Activated CD4-positive, CD25-positive, alpha-beta regulatory T cell treated with anti-CD3 and anti-CD28 coated beads, Interleukin-2, amount 50 U/mL, for 16 hours (primary cell): Measurements from ENCODE around the gene DHX34.

ENCODE experiments used
- DNase-seq: peaks from one replicate; pipeline ENCODE4 v3.0.0-alpha.2; 2020; ENCODE audit warnings: low read depth, low spot score

The DHX34 gene

DNA sequence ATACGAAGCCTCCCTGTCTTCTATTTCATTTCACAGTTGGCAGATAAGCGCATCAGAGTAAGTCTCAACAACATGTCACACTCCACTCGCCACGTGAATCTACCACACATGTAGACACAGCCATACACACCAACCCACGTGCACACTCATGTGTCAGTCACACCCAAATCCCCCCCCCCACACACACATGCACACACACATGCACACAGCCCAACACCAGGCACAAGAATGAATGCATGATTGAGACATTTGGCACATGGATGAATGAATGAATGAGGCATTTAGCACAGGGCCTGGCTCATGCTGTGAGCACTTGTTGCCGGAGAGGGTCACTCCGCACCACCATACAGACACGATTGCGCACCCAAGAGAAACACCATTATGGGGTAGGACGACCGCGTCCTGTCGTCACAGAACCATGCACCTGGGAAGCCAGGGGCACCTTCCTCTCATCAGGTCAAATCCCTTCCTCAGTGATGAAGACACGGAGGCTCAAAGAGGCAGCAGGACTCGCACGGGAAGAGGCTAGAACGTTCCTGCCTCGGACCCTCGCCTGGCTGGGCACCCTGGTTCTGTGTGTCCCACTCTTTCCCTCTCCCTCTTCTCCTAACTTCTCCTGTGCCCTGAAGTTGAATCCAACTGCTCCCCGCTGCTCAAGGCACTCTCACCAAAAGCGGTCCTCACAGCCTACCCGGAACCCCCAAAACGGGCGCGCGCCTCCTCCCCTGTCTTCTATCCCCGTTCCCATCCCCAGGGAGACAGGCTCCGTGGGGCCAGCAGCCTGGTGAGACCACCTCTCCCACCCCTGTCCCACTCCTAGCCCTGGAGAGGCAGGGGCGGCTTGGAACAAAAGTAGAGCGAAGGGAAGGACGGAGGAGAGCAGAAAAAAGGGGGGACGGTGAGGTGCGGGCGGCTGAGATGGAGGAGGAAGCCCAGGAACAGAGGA is 68.9 kb downstream of the DHX34 start:
- no peak for DNase-seq

DNA sequence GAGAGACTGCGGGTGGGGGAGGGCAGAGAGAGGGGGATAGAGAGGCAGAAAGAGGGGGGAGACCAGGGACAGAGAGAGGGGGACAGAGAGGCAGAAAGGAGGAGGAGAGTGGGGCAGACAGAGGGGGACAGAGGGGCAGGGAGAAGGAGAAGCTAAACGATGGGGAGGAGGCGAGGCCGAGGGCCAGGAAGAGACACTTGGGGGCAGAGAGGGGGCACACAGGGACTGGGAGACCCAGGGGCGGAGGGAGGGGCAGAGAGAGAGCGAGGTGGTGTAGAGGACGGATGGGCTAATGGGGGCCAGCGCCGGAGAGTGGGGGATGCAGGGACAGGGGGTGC is 69.5 kb downstream of the DHX34 start:
- DNase-seq, result no peak

DNA sequence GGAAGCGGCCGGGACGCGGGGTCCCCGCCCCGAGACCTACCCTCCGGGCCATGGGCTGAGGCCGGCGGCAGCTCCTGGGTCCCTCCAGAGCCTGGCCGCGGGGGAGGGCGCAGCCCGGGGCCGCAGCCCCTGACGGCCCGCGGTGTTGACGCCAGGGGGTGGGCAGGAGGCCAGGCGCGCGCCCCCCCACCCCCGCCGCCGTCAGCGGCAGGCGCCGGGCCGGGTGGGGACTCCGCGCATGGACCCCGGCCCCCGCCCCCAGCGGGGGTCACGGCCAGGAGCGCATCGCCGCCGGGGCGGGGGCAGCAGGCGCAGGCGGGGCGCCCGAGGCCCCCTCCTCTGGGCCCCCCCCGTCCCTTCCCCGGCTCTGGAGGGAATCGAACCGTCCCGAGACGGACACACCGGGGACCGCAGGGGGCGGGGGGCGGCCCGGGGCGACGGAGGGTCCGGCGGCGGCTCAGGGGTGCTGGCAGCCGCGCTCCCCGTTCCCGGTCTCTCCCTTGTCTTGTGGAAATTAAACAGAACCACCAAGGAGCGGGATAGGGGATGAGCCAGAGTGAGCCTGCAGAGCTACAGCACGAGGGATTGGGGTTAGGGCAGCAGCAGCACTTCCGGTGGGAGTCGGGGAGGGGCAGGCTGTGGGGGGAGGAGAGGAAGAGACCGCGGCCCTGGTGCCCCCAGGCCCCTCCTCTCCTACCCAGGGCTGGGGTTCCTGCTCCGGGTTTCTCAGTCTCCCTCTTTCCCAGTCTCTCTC is 70.1 kb downstream of the DHX34 start, which contains the start of gene MEIS3:
TSS of gene MEIS3 (minus strand) at position 498 of the 754 bp plus-strand sequence. CDS start at position 52, 446 bp downstream.
- DNase-seq, result no peak

DNA sequence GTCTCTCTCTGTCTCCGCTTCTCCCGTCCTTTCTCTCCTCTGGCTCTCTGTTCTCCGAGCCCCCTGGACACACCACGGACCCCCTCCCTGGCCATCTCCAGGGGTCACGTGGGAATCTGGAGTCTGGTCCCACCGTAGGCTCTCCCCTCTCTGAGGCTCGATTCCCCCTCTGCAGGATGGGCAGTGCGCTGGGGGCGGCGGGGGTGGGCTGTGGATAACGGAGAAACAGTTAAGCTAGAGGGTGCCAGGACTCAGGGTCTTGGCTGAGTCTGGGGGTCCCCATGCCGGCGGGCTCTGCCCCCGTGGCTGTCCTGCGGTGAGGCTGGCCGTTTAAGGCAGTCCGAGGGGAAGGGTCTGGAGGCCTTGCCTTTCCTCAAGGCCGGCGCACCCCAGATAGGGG is 70.7 kb downstream of the DHX34 start:
- no peak for DNase-seq

DNA sequence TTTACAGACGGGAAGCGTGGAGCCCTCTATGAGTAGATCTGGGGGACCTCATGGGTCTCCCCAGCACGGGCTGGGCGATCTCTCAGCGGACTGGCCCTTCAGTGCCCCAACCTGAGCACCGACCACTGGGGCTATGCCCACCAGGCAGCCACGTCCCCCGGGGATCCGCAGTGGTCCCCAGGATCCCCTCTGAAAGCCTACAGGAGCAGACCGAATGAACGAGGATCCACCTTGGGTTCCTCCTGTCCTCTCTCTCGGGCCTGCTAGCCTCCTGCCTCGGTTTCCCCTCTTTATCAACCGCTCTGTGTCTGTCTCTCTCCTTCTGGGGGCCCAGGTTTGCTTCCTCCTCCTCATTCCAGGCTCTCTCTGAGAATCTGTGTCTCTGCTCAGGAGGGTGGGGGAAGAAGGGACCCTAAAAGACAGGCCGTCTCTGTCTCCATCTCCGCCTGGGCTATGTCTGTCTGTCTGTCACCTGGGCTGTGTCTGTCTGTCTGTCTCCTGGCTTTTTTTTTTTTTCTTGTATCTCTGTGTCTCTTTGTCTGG is 72.2 kb downstream of the DHX34 start:
- no peak for DNase-seq

DNA sequence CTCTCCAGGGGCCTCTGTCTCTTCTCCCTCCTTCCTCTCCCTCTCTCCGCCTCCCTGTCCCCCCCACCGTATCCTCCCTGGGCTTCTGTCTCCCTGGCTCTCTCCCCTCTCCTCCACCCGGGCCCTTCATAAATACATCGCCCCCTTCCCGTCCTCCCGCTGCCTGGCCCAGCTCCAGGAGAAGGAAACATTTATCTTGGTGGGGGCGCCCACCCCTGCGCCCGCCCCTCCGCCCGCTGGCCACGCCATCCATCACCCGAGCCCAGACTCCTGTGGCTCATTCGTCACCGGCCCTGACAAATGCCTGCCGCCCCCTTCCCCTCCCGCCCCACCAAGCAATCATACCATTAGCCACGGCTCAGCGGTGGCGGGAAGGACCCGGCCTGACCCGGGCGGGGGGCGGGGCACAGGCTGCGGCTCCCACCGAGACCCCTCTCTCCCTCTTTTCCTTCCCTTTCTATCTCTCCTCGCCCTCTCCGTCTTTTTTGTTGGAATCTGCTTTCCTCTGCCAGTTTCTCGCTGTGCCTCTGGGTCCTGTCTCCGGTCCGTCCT is 72.8 kb downstream of the DHX34 start:
- DNase-seq, result no peak

DNA sequence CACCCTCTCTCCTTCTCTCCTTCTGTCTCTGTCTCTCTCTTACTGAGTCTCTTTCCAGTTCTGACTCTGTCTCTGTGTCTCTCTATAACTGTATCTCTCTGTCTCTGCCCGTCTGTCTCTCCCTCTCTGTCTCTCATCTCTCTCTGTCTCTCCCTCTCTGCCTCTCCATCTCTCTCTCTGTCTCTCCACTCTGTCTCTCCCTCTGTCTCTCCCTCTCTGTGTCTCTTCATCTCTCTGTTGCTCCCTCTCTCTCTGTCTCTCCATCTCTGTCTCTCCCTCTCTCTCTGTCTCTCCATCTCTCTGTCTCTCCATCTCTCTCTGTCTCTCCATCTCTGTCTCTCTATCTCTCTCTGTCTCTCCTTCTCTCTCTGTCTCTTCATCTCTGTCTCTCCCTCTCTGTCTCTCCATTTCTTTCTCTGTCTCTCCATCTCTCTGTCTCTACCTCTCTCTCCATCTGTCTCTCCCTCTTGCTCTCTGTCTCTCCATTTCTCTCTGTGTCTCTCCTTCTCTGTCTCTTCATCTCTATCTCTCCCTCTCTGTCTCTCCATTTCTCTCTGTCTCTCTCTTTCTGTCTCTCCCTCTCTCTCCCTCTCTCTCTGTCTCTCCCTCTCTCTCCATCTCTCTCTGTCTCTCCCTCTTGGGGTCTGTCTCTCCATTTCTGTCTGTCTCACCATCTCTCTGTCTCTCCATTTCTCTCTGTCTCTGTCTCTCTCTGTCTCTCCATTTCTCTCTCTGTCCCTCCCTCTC is 73.5 kb downstream of the DHX34 start:
- no peak for DNase-seq

DNA sequence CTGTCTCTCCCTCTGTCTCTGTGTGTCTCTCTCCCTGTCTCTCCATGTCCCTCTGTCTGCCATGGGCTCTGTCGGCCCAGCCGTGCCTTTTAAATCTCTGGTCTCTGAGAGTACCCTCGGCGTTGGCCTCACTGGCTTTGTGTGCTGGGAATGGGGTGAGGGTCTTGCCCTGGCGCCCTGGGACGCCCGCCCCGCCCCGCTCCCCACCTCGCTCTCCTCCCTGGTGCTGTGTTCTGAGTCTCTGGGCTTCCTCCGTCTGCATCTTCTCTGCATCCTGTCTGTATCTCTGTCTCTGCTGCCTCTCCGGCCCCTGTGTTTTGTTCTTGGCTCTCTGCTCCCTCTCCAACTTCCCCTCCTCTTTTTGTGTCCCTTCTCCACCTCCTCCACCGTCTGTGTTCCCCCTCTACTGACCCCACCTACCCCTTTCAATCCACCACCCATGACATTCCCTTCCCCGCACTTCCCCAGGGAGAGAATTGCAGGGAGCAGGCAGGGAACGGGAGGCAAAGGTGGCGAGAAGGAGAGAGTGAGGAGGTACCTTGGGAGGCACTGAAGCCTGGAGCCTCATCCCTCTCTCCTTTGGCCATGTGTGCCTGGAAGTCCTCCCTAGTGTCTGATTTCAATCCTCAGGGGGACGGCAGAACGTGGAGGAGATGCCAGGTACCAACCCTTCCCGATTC is 74.2 kb downstream of the DHX34 start:
- DNase-seq, result no peak

DNA sequence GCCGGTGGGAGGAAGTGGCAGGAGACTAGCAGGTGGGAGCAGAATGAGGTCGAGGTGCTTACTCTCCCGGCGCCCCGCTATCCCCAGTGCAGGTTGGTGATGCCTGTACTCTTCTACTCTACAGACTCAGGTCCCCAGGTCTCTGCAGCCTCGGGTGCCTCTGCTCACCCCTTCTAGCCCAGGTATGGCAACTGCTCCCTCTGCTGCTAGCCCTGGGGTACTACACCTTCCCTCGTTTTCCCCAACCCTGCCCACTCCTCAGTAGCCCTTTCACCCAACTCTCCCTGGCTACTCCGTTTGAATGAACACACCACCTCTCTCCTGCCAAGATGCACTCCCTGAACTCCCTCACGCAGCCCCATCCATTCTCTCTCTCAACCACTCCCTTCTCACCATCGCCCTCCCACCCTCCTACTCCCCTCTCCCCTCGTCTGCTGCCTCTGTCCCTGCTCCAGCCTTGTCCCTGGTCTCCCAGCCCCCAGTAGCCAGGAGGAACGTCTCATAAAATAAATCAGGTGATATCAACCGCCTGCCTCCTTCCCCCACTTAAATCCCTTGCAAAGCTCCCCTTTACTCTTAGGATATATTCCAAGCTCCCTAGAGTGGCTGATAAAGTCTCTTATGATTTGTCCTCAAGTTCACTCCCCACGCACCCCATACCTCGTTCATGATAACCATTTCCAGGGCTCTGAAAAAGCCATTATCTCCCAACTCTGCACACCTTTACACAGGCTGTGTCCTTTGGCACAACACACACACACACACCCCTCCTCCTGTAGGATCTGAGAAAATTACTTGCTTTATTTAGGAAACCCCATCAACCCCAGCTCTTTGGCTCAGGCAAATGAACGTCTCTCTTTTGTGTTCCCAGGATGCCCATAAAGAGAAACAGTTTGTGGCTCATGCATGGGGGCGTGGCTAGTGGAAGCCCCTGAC is 78.4 kb downstream of the DHX34 start:
- peak; percentile 50 for DNase-seq

DNA sequence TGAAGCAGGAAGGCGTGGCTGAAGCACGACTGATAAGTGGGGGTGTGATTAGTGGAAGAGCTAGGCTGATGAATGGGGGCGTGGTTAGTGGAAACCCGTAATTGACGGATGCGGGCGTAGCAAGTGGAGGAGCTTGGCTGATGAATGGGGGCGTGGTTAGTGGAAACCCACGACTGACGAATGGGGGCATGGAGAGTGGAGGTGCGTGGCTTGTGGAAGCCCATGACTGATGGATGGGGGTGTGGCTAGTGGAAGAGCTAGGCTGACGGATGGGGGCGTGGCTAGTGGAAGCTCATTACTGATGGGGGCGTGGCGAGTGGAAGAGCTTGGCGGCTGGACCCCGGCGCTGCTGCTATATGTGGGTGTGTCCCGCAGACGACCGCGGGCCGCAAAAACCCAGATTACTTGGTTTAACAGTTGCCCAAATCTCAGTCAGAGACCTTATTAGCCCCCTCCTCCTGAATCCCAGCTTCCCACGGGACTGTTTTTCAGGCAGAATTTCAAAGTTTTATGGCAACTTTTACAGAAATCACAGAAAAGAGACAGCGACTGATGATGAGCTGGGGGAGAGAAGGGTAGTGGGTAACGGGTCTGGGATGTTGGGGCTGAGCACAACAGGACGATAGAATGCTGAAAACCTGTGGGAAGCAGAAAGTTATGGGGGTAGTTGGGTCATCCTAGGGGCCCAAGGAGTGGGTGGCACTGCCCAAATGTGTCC is 79.2 kb downstream of the DHX34 start:
- DNase-seq, result peak; percentile 59

DNA sequence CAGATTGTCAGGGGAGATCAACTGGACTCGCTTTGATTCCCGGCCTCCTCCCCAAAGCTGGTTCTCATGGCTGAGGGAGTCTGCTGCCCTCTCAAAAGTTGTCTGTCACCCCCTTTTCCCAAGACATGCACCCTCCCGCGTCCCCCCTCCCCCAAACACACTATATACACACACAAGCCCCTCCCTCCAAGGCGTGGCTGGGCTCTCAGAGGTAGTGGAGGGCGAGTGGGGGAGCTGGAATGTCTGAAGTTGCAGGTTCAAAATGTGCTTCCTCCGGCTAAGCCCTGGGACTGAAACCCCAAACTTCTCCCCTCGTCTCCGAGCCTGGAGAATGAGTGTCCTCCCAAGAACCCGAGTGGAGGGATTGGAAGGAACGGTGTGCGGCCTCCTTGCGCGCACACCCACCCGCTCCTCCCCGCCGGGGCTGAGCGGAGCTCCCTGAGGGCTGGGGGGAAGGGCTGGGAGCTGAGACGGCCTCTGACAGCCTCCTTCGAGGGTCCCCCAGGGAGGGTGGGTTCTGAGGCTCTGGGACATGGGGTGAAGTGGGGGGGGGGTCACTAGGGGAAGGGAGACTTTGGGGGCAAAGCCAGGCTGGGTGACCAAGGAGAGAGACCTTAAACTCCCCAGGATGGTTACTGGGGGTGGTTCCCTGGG is 80.2 kb downstream of the DHX34 start:
- no peak for DNase-seq

DNA sequence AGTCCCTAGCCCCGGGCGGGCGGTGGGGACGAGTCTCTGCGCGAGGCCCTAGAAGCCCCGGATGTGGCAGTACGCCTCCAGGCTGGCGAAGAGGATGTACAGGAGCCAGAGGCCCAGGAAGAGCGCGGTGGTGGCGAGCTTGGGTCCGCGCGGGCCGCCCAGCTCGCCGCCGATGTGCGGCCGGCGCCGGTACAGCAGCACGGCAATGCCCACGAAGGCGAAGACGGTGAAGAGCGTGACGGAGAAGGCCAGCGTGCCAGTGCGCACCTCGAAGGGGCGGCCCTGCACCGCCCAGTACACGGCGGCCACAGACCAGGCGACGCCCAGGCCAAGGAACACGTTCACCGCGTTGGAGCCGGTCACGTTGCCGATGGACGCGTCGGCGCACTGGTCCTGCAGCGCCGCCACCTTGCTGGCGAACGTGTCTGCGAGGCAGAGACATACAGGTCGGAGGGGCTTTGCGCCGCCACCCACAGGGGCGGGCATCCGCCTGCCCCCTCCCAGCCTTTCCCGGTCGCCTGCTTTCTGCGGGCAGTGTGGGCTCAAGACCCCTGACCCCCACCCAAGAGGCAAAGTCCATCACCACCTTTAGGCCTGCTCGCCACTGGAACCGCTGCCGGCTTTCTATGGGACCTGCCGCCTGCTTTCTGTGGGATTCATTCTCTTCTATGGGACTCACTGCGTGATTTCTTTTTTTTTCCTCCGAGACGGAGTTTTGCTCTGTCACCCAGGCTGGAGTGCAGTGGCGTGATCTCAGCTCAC is 81.1 kb downstream of the DHX34 start:
- no peak for DNase-seq

DNA sequence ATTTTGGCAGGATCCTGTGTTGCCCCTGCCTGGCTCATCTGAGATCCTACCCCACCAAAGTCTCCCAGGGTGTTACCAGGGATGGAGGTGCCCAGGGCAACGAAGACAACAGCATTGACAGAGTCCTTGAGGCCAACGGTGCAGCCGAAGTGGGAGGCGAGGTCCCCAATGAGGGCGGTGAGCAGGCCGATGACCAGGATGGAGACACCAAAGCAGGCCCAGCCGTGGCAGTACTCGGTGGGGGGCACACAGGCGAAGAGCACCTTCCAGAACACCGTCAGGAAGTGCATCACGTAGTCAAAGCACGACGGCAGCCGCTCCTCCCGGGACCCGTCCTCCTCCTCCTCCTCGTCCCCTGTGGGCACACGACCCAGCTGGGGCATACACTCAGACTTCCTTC is 83.0 kb downstream of the DHX34 start:
- DNase-seq, result no peak
